HG03159 (cell line): ENCODE measurements around the gene RPL22L1.
"Not testable (repeated sequence)": the region's sequence is repeated elsewhere in the genome, so short reads cannot be mapped to it uniquely, and the experiment has no call there.

Experiments used
- ATAC-seq: cut with Tn5 transposase; IDR thresholded peaks from one replicate; pipeline ENCODE4 v1.9.1; 2021; ENCODE audit warnings: mild to moderate bottlenecking, moderate library complexity; ENCODE audit not compliant: unreplicated experiment

Gene RPL22L1

GRCh38 chr3:170869645-170870593, at the start of gene RPL22L1:
RPL22L1 (minus strand) TSS chr3:170870195; CDS start chr3:170870167, 28 bp downstream.
- peak; percentile 96 for ATAC-seq

- no peak for ATAC-seq
Measured at GRCh38 chr3:170918715-170919114, 48.7 kb upstream of the RPL22L1 start.

- no peak for ATAC-seq
Measured at GRCh38 chr3:170914690-170915089, 44.7 kb upstream of the RPL22L1 start.

- no peak for ATAC-seq
Measured at GRCh38 chr3:170914212-170914611, 44.2 kb upstream of the RPL22L1 start.

- no peak for ATAC-seq
Measured at GRCh38 chr3:170911051-170911450, 41.1 kb upstream of the RPL22L1 start.

GRCh38 chr3:170910542-170910941, 40.5 kb upstream of the RPL22L1 start:
- no peak for ATAC-seq

GRCh38 chr3:170909129-170909903, 39.3 kb upstream of the RPL22L1 start:
- ATAC-seq, result no peak

GRCh38 chr3:170908235-170909116, 38.5 kb upstream of the RPL22L1 start, which contains the start of gene EIF5A2:
EIF5A2 (minus strand) TSS chr3:170908637; CDS start chr3:170907806, 831 bp downstream.
- peak; percentile 95 for ATAC-seq

- ATAC-seq, result peak; percentile 6
Measured at GRCh38 chr3:170907637-170908234, 37.7 kb upstream of the RPL22L1 start.

- no peak for ATAC-seq
Measured at GRCh38 chr3:170905862-170906261, 35.9 kb upstream of the RPL22L1 start.

- ATAC-seq, result no peak
Measured at GRCh38 chr3:170903123-170903522, 33.1 kb upstream of the RPL22L1 start.

GRCh38 chr3:170899455-170899854, 29.5 kb upstream of the RPL22L1 start:
- ATAC-seq, result no peak

- ATAC-seq, result no peak
Measured at GRCh38 chr3:170897978-170898377, 28.0 kb upstream of the RPL22L1 start.

GRCh38 chr3:170897199-170897598, 27.2 kb upstream of the RPL22L1 start:
- ATAC-seq, result not testable (repeated sequence)

- ATAC-seq, result no peak
Measured at GRCh38 chr3:170896781-170897180, 26.8 kb upstream of the RPL22L1 start.

GRCh38 chr3:170896333-170896732, 26.3 kb upstream of the RPL22L1 start:
- not testable (repeated sequence) for ATAC-seq

GRCh38 chr3:170893895-170894294, 23.9 kb upstream of the RPL22L1 start:
- no peak for ATAC-seq

GRCh38 chr3:170889630-170890029, 19.6 kb upstream of the RPL22L1 start:
- no peak for ATAC-seq

GRCh38 chr3:170889132-170889531, 19.1 kb upstream of the RPL22L1 start:
- no peak for ATAC-seq
